B cell (primary cell): Measurements from ENCODE around the gene NINJ2.

Experiments used
- EZH2 ChIP-seq: IDR thresholded peaks from 2 replicates; pipeline ENCODE4 v1.6.1; 2012; ENCODE audit warnings: borderline replicate concordance, low read depth, mild to moderate bottlenecking, moderate library complexity, low read length; ENCODE audit not compliant: insufficient read depth, poor library complexity, severe bottlenecking
- TF ChIP-seq, protein P1 (sequence below): fragments of 200-600 bp; IDR thresholded peaks from one replicate; pipeline ENCODE4 v1.8.0; 2022; ENCODE audit warnings: antibody characterized with exemption, mild to moderate bottlenecking

DNA sequence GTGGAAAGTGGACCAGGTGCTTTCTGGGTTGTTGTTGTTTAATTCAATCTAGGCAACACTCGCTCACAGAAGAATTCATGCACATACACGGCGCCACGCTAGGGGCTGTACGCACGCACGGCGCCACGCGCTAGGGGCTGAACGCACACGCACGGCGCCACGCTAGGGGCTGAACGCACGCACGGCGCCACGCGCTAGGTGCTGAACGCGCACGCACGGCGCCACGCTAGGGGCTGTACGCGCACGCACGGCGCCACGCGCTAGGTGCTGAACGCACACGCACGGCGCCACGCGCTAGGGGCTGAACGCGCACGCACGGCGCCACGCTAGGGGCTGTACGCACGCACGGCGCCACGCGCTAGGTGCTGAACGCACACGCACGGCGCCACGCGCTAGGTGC lies 54.3 kb downstream of the NINJ2 start:
- TF ChIP-seq EZH2 = no peak
- TF ChIP-seq, protein P1, sequence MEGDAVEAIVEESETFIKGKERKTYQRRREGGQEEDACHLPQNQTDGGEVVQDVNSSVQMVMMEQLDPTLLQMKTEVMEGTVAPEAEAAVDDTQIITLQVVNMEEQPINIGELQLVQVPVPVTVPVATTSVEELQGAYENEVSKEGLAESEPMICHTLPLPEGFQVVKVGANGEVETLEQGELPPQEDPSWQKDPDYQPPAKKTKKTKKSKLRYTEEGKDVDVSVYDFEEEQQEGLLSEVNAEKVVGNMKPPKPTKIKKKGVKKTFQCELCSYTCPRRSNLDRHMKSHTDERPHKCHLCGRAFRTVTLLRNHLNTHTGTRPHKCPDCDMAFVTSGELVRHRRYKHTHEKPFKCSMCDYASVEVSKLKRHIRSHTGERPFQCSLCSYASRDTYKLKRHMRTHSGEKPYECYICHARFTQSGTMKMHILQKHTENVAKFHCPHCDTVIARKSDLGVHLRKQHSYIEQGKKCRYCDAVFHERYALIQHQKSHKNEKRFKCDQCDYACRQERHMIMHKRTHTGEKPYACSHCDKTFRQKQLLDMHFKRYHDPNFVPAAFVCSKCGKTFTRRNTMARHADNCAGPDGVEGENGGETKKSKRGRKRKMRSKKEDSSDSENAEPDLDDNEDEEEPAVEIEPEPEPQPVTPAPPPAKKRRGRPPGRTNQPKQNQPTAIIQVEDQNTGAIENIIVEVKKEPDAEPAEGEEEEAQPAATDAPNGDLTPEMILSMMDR = no peak
